ENCODE data around the gene SH3BGRL3.
"Not testable (repeated sequence)": the region's sequence is repeated elsewhere in the genome, so short reads cannot be mapped to it uniquely, and the experiment has no call there.

Gene SH3BGRL3

DNA sequence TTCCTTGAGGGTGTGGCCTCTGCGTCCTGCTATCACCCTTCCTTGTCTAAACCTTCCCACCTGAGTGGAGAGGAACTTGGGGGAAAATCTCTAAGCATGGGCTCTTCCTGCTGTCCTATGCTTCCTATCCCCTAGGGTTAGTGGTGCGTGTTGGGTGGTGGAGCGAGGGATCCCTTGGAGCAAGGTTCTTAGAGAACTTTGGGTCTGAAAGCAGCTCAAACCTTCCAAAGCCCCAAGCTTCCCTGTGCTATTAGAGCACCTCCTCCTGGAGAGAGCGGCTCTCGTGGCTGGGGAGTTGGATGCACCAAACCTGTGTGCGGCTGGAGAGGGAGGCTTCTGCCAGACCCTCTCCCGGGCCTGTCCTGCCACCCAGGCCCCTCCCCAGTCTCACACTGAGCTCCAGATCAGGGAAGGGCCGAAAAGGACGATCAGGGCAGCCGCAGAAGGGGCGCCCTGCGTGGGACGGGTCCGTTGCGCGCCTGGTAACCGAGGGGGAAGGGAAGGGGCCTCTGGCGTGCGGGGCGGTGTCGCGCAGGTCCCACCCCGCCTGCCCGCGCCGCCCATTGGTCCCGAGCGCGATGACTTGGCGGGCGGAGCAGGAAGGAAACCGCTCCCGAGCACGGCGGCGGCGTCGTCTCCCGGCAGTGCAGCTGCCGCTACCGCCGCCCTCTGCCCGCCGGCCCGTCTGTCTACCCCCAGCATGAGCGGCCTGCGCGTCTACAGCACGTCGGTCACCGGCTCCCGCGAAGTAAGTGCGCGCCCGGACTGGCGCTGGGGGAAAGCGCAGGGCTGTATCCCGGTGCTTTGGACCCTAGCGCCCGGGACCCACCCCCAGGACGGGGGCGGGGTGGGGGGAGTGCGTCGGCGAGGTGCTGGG is at the start of gene SH3BGRL3:
SH3BGRL3 (plus strand) TSS at position 631 of the 877 bp plus-strand sequence; CDS start at position 701, 70 bp downstream.
- in situ Hi-C loops (cut with MboI; ENCODE audit: low sequenced_read_pairs), result no loop called here

DNA sequence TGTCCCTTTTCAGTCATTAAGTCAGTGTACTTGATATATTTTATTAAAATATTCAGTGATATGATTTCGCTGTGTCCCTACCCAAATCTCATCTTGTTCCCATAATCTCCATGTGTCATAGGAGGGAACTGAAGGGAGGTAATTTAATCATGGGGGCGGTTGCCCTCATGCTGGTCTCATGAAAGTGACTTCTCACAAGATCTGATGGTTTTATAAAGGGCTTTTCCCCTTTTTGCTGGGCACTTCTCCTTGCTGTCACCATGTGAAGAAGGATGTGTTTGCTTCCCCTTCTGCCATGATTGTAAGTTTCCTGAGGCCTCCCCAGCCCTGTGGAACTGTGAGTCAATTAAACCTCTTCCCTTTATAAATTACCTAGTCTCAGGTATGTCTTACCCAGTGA is 49.2 kb upstream of the SH3BGRL3 start:
- in situ Hi-C loops (cut with MboI; ENCODE audit: low sequenced_read_pairs), result not testable (repeated sequence)

DNA sequence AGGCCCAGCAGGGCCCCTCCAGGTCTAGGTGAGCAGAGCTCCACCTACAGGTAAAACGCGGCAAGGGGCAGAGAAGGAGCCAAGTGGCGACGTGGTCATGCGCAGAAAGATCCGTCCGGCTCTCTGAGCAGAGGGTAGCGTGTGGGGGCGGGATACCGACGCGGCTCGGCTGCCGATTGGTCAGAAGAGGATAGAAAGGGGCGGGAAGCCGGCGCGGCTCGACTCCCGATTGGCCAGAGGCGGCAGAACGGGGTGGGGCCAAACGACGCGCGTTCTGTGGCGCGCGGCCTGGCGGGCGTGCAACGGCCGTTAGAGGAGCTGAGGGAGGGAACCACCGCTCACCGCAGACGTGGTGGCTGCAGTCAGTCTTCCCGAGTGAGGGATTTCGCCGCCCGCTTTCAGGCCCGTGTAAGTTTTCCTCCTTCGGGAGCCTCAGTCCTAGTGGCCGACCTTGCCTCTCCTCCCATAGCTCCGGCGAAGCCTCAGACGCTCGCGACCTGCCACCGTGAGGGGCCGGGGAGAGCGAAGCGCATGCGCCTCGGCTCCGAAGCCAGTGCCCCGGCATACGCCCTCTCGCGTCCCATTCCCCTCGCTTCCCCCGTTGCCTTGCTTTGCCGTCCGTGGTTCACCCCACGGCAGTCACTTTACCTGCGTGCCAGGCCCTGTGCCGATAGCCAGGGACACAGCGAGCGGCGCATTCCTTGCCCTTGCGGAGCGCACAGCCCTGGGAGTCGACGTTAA is 45.8 kb upstream of the SH3BGRL3 start, which contains the start of gene CEP85:
CEP85 (plus strand) TSS at position 298 of the 741 bp plus-strand sequence. CDS start 5,584 bp downstream, outside the sequence.
- in situ Hi-C loops (cut with MboI; ENCODE audit: low sequenced_read_pairs), result no loop called here

DNA sequence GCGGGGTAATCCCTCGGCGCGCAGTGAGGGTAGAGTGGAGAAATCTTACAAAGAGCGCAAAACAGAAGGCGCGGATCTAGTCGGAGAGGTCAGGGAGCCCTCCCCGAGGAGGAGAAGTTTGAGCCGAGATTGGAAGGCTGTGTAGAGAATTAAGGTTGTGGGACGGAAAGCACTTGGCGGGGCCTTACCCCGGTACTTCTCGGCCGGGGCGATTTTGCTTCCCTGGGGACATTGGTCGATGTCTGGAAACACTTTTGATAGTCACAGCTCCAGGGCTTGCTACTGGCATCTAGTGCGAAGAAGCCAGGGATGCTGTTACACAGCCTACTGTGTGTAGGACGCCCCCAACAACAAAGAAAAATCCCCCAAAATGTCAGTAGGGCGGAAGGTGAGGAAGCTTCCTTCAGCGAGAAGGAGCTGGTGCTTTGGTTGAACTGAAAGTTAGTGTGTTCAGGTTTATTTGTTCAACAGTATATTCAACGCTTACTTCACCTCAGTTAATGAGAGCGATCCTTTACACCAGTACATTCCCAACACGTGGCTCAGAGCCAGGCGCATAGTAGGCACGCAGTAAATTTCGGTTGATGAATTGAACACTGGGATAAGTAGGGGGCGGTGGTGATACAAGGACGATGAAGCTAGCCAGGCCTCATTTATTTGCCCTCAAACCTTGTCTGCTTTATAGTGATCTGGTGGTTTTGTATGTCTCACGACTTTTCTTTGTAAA is 45.1 kb upstream of the SH3BGRL3 start:
- in situ Hi-C loops (cut with MboI; ENCODE audit: low sequenced_read_pairs), result no loop called here

DNA sequence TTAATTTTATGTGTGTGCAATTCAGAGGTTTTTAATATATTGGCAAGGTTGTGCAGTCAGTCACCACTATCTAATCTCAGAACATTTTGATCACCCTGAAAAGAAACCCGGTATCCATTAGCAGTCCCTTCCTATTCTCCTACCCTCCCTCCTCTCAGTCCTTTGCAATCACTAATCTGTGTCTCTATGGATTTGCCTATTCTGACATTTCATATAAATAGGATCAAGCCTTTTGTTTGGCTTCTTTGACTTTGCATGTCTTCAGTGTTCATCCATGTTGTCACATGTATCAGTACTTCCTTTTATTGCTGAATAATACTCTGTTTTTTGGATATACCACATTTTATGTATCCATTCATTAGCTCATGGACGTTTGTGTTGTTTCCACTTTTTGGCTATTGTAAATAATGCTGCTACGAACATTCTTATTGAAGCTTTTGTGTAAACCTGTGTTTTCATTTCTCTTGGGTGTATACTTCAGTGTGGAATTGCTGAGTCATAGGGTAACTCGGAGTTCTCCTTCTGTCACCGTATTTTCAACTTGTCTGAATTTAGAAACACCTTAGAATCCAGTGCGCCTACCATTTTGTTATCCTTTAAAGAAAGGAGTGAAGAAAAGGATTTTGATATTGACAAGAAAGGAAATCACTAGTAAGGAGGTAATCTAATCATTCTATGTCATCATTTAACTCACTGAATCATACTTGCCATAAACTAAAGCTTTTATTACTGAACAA is 42.5 kb upstream of the SH3BGRL3 start:
- in situ Hi-C loops (cut with MboI; ENCODE audit: low sequenced_read_pairs), result no loop called here

DNA sequence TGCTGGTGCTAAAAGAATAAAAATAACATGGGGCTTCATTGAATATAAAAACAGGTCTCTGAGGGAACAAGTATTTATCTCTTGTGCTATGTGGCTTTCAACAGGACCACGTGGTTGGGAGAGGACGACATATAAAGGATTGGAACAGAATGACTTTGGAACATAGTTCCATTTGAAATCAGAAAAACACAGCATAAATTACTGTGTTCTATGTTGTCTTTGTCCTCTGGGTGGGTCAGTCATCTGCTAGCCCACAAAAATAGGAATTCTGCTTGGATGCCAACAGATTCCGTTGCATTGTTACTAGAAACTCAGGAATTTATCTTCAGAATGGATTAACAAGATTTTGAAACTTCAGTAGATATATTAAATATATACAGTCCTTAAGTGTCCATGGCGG is 40.0 kb upstream of the SH3BGRL3 start:
- in situ Hi-C loops (cut with MboI; ENCODE audit: low sequenced_read_pairs), result no loop called here

DNA sequence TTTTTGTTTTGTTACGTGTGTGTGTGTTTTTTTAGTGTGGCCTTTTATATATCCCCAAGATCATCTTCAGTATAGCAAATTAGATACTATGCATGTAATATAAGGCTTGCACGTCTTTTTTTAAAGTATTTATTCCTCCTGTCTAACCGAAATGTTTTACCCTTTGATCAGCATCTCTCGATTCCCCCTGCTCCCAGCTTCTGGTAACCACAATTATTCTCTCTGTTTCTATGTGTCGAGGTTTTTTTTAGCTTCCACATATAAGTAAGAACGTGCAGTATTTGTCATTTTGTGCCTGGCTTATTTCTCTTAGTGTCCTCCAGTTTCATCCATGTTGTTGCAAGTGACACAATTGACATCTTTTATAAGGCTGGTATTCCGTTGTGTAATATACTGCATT is 27.2 kb upstream of the SH3BGRL3 start:
- in situ Hi-C loops (cut with MboI; ENCODE audit: low sequenced_read_pairs), result no loop called here

DNA sequence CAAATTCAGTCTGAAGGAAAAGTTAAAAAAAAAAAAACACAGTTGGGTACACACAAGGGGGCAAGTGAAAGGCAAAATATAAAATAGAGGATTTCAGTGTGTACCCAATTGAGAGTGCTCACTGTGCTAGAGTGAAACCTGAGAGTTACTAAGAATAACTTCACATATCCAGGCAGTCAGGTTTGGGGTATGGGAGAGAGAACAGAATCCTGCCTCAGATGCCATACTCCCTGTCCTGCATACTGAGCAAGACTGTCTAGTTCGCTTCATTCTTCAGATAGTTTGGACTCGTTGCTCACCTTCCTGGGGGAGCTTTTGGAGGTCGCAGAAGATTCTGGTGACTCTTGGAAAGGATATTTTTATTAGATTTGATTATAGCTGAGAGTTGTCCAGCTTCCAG is 25.5 kb upstream of the SH3BGRL3 start:
- in situ Hi-C loops (cut with MboI; ENCODE audit: low sequenced_read_pairs), result no loop called here

DNA sequence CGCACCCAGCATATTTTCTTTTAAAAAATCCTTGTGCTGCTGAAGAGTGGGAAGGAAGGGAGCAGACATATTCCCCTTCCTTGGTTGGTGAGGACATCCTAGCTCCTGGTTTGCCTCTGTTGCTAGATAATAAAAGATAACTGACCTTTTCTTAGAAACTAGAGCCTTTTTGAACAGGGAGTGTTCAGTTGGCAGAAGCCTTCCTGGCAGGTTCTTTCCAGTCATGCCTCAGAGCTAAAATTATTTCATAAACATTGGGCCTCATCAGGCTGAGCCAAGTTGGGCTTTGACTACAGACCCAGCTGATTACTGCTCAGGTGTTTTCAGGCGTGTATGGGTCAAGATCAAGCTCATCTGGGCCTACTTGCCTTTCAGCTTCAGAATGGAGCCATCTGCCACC is 22.7 kb upstream of the SH3BGRL3 start:
- in situ Hi-C loops (cut with MboI; ENCODE audit: low sequenced_read_pairs), result no loop called here

DNA sequence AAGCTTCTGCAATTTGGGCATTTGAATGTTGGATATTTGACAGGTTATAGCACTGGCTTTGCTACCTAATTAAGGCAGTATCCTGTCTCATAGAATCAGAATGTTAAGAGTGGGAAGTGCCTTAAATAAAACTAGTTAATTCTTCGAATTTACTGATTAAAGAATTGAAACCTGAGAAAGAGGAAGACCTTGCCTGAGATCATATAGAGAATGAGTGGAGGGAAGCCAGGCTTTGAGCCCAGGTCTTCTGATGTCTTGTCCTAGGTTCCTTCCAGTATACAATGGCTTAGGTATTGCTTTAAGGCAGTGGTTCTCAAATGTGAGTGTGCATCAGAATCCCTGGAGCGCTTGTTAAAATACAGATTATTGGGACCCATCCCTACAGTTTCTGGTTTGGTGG is 20.9 kb upstream of the SH3BGRL3 start:
- in situ Hi-C loops (cut with MboI; ENCODE audit: low sequenced_read_pairs), result no loop called here

DNA sequence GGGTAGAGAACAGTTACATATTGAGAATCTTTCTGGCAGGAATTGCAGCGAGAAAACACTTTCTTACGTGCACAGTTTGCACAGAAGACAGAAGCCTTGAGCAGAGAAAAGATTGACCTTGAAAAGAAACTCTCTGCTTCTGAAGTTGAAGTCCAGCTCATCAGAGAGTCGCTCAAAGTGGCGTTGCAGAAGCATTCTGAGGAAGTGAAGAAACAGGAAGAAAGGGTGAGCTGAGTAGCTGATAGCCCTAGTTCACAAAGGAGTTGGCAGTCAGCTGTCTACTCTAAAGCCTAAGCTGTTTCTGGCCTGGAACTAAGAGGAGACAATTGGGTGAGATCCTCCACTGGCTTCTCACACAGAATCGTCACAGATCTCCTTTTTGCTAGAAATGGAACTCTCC is 20.3 kb upstream of the SH3BGRL3 start:
- in situ Hi-C loops (cut with MboI; ENCODE audit: low sequenced_read_pairs), result no loop called here

DNA sequence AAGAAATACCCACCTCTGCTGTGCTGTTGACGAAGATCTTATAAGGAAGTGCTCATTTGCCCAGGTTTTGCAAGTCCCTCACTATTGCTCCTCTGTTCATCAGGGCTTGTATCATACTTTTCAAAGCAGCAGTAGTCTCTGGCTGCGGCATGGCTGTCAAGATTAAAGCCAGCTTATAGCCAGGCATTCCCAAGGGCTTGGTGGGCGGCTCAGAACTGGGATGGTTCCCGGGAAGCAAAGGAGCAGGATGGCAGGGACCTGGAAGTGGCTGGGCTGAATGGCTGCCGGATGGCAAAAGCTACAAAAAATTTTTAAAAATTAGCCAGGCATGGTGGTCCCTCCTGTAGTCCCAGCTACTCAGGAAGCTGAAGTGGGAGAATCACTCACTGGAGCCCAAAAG is 16.7 kb upstream of the SH3BGRL3 start:
- in situ Hi-C loops (cut with MboI; ENCODE audit: low sequenced_read_pairs), result no loop called here

DNA sequence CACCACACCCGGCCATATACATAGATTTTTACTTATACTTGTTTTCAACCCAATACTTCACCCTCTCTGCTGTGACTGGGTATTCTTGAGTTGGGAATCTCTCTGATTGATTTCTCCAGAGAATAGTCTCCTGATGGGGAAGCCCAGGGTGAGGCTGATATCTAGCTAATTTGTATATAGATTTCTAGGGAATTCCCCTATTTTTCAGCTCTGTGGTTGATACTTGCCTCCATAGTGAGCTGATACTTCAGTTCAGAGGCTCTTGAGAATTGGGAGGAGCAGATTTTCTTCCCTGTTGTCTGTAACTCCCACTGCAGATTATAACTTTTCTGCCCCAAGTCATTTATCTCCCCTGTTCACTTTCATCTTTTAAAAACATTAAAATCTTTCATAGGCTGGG is 14.5 kb upstream of the SH3BGRL3 start:
- in situ Hi-C loops (cut with MboI; ENCODE audit: low sequenced_read_pairs), result no loop called here

DNA sequence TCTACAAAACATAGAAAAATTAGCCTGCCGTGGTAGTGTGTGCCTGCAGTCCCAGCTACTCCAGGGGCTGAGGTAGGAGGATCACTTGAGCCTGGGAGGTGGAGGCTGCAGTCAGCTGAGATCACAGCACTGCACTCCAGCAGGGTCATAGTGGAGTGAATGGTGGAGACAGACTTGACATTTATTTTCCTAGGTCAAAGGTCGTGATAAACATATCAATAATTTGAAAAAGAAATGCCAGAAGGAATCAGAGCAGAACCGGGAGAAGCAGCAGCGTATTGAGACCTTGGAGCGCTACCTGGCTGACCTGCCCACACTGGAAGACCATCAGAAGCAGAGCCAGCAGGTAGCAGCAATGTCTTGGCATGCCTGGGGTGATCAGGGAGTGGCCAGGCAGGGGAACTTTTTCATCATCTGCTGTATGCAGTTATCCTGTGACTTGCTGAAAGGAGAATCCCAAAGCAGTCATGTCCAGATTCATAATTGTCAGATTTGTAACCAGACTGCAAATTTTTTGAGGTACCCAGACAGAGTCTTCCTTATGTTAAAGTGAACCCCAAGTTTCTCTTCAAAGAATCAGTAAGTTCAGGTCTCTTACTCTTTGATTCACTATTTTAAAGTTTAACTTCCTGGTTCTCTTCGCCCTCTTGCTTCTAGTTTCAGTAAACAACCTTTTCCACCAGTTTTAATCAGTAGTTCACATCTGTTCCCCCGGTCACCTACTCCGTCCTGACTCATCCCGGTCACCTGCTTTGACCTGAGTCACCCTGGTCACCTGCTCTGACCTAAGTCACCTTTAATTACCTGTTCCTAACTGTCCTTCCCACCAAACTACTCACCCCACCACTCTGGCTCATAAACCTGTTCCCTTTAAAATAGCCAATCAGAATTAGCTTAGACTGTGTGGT is 11.3 kb upstream of the SH3BGRL3 start:
- in situ Hi-C loops (cut with MboI; ENCODE audit: low sequenced_read_pairs), result no loop called here

DNA sequence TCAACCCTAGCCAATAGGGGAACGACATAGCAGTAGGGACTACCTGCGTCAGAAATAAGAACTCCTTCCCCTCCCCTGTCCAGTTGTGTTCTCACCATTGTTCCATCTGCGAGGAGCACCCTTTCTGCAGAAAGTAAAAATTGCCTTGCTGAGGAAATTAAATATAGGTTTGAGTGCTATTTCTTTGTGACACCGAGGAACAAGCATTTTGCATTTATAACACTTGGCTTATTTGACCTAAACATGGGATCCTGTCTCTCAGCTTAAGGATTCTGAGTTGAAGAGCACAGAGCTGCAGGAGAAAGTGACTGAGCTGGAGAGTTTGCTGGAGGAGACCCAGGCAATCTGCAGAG is 10.7 kb upstream of the SH3BGRL3 start:
- in situ Hi-C loops (cut with MboI; ENCODE audit: low sequenced_read_pairs), result no loop called here

DNA sequence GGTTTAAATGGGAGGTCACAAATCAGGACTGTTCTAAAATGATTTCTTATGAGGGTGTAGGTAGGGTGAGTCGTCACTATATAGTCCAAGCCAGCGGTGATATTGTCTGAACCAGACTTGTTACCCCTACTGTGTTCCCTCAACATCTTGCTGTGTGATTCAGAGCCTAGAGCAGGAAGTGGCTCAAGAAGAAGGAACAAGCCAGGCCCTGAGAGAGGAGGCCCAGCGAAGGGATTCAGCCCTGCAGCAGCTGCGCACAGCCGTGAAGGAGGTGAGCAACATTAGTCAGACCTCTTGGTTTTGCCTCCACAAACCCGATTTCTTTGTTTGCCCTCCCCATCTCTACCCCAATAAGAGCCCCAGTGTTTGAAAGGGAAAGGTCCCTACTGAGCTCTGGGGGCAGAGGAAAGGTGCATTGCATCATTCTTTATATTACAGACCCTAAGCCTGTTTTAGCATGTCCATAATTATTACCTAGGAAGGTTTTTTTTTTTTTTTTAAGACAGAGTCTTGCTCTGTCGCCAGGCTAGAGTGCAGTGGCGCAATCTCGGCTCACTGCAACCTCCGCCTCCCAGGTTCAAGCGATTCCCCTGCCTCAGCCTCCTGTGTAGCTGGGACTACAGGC is 5.0 kb upstream of the SH3BGRL3 start:
- in situ Hi-C loops (cut with MboI; ENCODE audit: low sequenced_read_pairs), result no loop called here

DNA sequence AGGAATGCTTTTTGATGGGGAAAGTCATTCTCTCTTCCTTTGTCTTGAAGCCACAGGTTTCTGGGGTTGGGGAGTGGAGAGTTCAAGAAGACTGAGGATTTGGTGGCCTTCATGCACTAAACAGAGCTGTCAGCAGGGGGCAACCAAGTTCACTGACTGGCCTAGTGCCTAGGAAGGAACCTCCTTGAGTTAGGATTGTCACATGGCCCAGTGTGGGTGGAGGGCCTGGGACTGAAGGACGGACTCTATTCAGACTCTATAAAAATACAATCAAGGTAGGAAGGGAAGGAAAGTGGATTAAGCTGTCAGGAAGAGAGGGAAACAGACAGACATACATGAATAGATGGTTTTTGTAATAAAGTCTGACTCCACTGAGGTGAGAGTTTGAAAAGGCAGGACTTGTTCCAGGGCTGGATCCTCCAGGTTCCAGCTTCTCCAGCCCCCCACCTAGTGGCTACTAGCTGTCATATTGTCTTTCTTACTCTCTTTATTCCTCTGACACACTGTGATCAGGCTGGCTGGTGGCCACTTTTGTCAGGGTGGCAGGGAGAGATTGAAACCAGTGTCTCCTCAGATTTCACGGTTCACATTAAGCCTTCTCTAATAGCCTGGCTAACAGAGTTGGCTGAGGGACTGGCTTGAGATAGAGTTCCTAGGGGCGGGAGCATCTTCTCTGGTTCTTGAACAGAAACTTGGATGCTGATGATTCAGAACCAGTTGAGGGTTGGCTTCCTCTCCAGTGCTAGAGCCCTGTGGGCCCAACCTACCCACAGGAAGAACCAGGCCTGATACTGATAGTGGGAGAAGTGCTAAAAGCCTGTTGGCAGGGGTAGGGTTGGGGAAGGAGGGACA is 4.1 kb upstream of the SH3BGRL3 start:
- in situ Hi-C loops (cut with MboI; ENCODE audit: low sequenced_read_pairs), result no loop called here

DNA sequence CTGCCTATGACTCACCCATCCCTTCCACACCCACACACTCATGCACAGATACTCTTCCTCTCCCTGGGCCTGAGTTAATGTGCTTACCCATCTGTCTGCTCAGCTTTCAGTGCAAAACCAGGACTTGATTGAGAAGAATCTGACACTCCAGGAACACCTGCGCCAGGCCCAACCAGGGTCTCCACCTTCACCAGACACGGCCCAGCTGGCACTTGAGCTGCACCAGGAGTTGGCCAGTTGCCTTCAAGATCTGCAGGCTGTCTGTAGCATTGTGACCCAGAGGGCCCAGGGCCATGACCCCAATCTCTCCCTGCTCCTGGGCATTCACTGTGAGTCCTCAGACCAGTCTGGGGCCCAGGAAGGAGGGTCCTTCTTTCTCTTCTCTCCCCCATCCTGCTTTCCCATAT is 3.5 kb upstream of the SH3BGRL3 start:
- in situ Hi-C loops (cut with MboI; ENCODE audit: low sequenced_read_pairs), result no loop called here

All from HL-60/S4 (cell line).